Liver (tissue), 3 donors: ENCODE measurements around the gene TSEN2.

ENCODE experiments used
- EGR1 ChIP-seq, 2 donors: IDR thresholded peaks; 2 replicates each; pipeline ENCODE4 v1.6.1; 2016 to 2018; ENCODE audit warnings: antibody characterized with exemption in 2 of 2, low read depth in 2 of 2
- FOXA1 ChIP-seq: IDR thresholded peaks from 2 replicates; pipeline ENCODE4 v1.6.1; 2016; ENCODE audit warnings: antibody characterized with exemption
- GABPA ChIP-seq, 2 donors: IDR thresholded peaks in 1 of 2; conservative IDR thresholded peaks in 1 of 2; 2 replicates each; pipeline ENCODE4 v1.6.1; 2016; ENCODE audit warnings: antibody characterized with exemption in 2 of 2, mild to moderate bottlenecking in 1 of 2, moderate library complexity in 1 of 2
- HNF4A ChIP-seq, 2 donors: conservative IDR thresholded peaks; 2 replicates each; pipeline ENCODE4 v1.6.1; 2016; ENCODE audit warnings: antibody characterized with exemption in 2 of 2, mild to moderate bottlenecking in 2 of 2
- RAD21 ChIP-seq, 2 donors: IDR thresholded peaks; 2 replicates each; pipeline ENCODE4 v1.6.1; 2016; ENCODE audit warnings: antibody characterized with exemption in 2 of 2, mild to moderate bottlenecking in 2 of 2
- TAF1 ChIP-seq: conservative IDR thresholded peaks from 2 replicates; pipeline ENCODE4 v1.6.1; 2016; ENCODE audit warnings: antibody characterized with exemption, mild to moderate bottlenecking
- YY1 ChIP-seq: IDR thresholded peaks from 2 replicates; pipeline ENCODE4 v1.6.1; 2016; ENCODE audit warnings: antibody characterized with exemption, mild to moderate bottlenecking
- TF ChIP-seq, protein P1 (sequence below): IDR thresholded peaks from 2 replicates; pipeline ENCODE4 v1.6.1; 2016; ENCODE audit warnings: antibody characterized with exemption, mild to moderate bottlenecking
- TF ChIP-seq, protein P2 (sequence below): IDR thresholded peaks from 2 replicates; pipeline ENCODE4 v1.6.1; 2016; ENCODE audit warnings: antibody characterized with exemption
- TF ChIP-seq, protein P3 (sequence below): fragments of 150-350 bp; IDR thresholded peaks from 2 replicates; pipeline ENCODE4 v1.5.1; 2017; ENCODE audit warnings: improper control_type of control experiment, low read depth, low read length; ENCODE audit not compliant: missing input control
- TF ChIP-seq, protein P4 (sequence below): IDR thresholded peaks from 2 replicates; pipeline ENCODE4 v1.6.1; 2016; ENCODE audit warnings: antibody characterized with exemption
- TF ChIP-seq, protein P5 (sequence below): IDR thresholded peaks from 2 replicates; pipeline ENCODE4 v1.6.1; 2016; ENCODE audit warnings: antibody characterized with exemption
- donor health status: healthy.
- donor health status: healthy.

DNA sequence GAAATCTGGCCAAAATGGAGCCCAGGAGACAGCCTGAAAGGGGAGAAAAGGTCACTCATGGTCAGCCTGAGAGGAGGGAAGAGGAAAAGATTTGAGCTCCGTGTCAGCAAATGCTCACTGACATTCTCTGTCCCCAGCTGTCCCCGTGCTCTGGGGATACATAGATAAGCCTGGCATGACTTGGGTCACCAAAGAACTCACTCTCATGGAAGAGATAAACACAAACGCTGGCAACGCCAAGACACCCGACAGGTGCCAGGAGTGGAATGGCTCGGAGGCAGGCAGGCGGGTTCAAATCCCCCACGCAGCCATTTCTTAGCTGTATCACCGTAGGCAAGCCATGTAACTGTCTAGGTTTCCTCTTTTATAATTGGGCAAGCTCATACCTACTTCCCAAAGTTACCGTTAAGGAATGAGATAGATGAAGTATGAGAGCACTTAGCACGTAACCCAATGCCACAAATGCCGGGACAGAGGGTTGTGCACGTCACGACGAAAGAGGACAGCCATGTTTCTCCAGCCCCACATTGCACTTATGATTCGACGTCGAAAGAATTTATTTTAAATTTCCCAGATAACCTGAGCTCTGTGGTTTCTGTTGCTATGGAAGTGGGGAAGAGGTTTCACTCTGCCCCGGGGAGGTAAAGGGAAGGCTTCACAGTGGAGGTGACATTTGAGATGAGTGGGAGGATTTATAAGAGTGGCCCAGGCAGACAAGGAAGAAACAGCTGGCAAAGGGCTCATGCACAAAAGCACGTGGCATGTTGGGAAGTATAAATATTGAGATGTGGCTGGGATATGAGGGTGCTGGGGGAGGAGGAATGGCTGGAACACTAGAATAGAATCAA, 41.4 kb upstream of the TSEN2 start:
- TF ChIP-seq, protein P1, sequence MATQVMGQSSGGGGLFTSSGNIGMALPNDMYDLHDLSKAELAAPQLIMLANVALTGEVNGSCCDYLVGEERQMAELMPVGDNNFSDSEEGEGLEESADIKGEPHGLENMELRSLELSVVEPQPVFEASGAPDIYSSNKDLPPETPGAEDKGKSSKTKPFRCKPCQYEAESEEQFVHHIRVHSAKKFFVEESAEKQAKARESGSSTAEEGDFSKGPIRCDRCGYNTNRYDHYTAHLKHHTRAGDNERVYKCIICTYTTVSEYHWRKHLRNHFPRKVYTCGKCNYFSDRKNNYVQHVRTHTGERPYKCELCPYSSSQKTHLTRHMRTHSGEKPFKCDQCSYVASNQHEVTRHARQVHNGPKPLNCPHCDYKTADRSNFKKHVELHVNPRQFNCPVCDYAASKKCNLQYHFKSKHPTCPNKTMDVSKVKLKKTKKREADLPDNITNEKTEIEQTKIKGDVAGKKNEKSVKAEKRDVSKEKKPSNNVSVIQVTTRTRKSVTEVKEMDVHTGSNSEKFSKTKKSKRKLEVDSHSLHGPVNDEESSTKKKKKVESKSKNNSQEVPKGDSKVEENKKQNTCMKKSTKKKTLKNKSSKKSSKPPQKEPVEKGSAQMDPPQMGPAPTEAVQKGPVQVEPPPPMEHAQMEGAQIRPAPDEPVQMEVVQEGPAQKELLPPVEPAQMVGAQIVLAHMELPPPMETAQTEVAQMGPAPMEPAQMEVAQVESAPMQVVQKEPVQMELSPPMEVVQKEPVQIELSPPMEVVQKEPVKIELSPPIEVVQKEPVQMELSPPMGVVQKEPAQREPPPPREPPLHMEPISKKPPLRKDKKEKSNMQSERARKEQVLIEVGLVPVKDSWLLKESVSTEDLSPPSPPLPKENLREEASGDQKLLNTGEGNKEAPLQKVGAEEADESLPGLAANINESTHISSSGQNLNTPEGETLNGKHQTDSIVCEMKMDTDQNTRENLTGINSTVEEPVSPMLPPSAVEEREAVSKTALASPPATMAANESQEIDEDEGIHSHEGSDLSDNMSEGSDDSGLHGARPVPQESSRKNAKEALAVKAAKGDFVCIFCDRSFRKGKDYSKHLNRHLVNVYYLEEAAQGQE: no peak
- TF ChIP-seq, protein P2, sequence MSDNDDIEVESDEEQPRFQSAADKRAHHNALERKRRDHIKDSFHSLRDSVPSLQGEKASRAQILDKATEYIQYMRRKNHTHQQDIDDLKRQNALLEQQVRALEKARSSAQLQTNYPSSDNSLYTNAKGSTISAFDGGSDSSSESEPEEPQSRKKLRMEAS: no peak
- no peak for TF ChIP-seq GABPA (IDR thresholded peaks at IDR 0.05 in 1 of 2, conservative IDR thresholded peaks at IDR 0.05 in 1 of 2)
- no peak for TF ChIP-seq RAD21 (IDR thresholded peaks at IDR 0.05)
- TF ChIP-seq, protein P3, sequence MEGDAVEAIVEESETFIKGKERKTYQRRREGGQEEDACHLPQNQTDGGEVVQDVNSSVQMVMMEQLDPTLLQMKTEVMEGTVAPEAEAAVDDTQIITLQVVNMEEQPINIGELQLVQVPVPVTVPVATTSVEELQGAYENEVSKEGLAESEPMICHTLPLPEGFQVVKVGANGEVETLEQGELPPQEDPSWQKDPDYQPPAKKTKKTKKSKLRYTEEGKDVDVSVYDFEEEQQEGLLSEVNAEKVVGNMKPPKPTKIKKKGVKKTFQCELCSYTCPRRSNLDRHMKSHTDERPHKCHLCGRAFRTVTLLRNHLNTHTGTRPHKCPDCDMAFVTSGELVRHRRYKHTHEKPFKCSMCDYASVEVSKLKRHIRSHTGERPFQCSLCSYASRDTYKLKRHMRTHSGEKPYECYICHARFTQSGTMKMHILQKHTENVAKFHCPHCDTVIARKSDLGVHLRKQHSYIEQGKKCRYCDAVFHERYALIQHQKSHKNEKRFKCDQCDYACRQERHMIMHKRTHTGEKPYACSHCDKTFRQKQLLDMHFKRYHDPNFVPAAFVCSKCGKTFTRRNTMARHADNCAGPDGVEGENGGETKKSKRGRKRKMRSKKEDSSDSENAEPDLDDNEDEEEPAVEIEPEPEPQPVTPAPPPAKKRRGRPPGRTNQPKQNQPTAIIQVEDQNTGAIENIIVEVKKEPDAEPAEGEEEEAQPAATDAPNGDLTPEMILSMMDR: no peak
- no peak for TF ChIP-seq EGR1 (IDR thresholded peaks at IDR 0.05; ENCODE audit: low read depth in 2 of 2)
- no peak for TF ChIP-seq TAF1
- no peak for TF ChIP-seq YY1
- no peak for TF ChIP-seq FOXA1
- TF ChIP-seq, protein P4, sequence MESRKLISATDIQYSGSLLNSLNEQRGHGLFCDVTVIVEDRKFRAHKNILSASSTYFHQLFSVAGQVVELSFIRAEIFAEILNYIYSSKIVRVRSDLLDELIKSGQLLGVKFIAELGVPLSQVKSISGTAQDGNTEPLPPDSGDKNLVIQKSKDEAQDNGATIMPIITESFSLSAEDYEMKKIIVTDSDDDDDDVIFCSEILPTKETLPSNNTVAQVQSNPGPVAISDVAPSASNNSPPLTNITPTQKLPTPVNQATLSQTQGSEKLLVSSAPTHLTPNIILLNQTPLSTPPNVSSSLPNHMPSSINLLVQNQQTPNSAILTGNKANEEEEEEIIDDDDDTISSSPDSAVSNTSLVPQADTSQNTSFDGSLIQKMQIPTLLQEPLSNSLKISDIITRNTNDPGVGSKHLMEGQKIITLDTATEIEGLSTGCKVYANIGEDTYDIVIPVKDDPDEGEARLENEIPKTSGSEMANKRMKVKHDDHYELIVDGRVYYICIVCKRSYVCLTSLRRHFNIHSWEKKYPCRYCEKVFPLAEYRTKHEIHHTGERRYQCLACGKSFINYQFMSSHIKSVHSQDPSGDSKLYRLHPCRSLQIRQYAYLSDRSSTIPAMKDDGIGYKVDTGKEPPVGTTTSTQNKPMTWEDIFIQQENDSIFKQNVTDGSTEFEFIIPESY: no peak
- TF ChIP-seq HNF4A (conservative IDR thresholded peaks at IDR 0.05): no peak
- TF ChIP-seq, protein P5, sequence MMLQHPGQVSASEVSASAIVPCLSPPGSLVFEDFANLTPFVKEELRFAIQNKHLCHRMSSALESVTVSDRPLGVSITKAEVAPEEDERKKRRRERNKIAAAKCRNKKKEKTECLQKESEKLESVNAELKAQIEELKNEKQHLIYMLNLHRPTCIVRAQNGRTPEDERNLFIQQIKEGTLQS: no peak
